GM20431 (cell line): Measurements from ENCODE around the gene SDC4.

Experiments used
- in situ Hi-C: fragments of 300-500 bp; cut with MseI, MboI; formaldehyde crosslinking; loops from one replicate; pipeline ENCODE4 v1.15.0; 2020; ENCODE audit warnings: low sequenced_read_pairs; ENCODE audit not compliant: unreplicated experiment

The SDC4 gene

DNA sequence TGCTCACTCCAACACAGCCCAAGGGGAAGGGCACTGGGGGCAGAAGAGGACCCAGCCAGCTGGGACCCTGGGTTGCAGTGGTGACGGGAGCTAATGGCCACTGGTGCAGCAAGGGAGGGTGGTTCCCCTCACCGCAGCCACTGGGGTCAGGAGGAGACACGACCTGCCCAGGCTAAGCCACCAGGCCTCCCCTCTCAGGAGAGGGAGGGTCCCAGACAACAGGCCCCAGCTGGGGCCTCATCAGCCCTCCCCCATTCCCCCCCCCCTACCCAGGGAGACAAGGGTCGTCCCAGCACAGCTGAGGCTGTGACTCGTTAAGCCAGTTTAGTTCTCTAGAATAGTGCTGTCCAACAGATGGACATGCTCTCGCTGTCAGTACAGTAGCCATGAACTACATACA is 22.9 kb downstream of the SDC4 start:
- in situ Hi-C loops: no loop called here

DNA sequence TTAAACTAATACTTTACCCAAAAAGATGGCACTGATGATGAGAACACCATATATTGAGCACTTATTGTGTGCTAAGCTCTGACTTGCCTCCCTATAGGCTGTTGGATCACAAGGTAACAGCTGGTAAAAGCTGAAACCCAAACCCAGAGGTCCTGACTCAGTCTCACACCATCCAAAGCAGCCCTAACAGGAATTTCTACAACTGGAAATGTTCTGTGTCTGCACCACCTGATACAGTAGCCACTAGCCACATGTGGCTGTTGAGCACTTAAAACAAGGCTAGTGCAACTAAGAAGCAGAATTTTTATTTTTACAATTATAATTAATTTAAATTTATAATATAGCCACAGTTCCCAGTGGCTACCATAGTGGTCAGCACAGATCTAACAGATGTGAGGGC is 24.5 kb downstream of the SDC4 start:
- in situ Hi-C loops: loop anchor here (25.0 kb wide), 1 partner anchor 439 kb away; no protein-coding TSS in a partner anchor

- in situ Hi-C loops: loop anchor here (25.0 kb wide), 1 partner anchor 439 kb away; no protein-coding TSS in a partner anchor
Measured at GRCh38 chr20:45322952-45323383, 25.3 kb downstream of the SDC4 start.

GRCh38 chr20:45320948-45321595 is 27.2 kb downstream of the SDC4 start:
- in situ Hi-C loops: loop anchor here (25.0 kb wide), 1 partner anchor 441 kb away; no protein-coding TSS in a partner anchor

- in situ Hi-C loops: loop anchor here (25.0 kb wide), 1 partner anchor 443 kb away; no protein-coding TSS in a partner anchor
Measured at GRCh38 chr20:45318948-45319347, 29.3 kb downstream of the SDC4 start.

DNA sequence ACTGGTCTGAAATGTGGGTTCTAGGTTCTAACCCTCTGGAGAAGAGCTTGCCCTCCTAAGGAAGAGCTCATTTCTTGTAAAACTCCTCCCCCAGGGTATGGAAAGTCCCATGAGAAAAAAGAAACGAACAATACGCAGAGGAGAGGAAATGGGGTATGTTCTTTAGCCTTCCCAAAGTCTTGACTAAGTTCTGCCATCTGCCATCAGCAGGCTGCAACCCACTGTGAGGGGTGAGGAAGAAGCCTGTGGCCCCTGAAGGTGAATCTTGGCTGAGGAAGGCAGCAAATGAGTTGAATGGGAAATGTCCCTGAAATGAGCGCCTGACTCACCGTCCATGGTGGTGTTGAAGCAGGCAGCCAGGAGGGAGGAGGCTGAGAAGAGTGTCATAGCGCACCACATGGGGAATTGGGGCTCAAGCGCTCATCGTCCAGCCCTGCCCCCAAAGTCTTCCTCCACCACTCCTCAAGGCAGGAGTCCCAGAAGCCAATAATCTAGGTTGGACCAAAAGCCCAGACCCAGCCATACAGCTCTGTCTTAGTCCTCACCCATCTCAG is 29.8 kb downstream of the SDC4 start:
- in situ Hi-C loops: loop anchor here (25.0 kb wide), 1 partner anchor 444 kb away; no protein-coding TSS in a partner anchor

- in situ Hi-C loops: loop anchor here (25.0 kb wide), 1 partner anchor 444 kb away; no protein-coding TSS in a partner anchor
Measured at GRCh38 chr20:45317826-45318225, 30.4 kb downstream of the SDC4 start.

GRCh38 chr20:45316150-45317080 is 31.8 kb downstream of the SDC4 start:
- in situ Hi-C loops: loop anchor here (25.0 kb wide), 1 partner anchor 446 kb away; no protein-coding TSS in a partner anchor

- in situ Hi-C loops: loop anchor here (25.0 kb wide), 1 partner anchor 447 kb away; no protein-coding TSS in a partner anchor
Measured at GRCh38 chr20:45315672-45316071, 32.6 kb downstream of the SDC4 start.

DNA sequence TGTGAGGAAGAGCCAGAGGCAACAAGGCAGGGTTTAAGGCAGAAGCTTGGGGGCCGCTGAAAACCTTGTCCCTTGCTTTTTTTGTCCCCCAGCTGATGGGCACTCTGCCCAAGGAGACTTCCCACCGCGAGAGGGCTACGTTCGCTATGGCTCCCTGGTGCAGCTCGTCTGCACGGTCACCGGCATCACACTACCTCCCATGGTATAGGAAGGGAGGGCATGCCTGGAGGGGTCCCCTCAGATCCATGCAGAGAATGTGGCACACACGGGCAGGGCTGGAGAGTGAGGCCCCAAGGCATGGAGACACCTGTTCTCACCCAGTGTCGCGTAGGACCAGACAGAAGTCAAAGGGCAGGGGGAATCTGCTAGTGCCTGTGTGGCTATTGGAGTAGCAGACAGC is 34.3 kb downstream of the SDC4 start:
- in situ Hi-C loops: loop anchor here (25.0 kb wide), 1 partner anchor 448 kb away; no protein-coding TSS in a partner anchor

- in situ Hi-C loops: loop anchor here (25.0 kb wide), 1 partner anchor 449 kb away; no protein-coding TSS in a partner anchor
Measured at GRCh38 chr20:45313065-45313695, 35.0 kb downstream of the SDC4 start.

DNA sequence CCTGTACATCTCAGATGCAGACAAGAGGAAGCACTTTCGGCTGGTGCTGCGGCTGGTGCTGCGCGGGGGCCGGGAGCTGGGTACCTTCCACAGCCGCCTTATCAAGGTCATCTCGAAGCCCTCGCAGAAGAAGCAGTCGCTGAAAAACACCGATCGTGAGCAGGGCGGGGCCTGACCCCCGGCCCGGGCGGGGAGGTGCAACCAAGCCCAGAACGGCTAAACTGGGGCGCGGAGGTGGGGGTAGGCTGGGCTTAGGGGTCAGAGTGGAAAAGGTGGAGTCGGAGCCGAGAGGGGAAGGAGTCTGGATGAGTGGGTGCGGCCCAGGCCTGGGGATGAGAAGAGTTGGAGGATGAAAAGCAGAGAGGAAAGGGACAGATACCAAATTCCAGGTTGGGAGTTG is 36.0 kb downstream of the SDC4 start:
- in situ Hi-C loops: loop anchor here (25.0 kb wide), 1 partner anchor 450 kb away; no protein-coding TSS in a partner anchor

DNA sequence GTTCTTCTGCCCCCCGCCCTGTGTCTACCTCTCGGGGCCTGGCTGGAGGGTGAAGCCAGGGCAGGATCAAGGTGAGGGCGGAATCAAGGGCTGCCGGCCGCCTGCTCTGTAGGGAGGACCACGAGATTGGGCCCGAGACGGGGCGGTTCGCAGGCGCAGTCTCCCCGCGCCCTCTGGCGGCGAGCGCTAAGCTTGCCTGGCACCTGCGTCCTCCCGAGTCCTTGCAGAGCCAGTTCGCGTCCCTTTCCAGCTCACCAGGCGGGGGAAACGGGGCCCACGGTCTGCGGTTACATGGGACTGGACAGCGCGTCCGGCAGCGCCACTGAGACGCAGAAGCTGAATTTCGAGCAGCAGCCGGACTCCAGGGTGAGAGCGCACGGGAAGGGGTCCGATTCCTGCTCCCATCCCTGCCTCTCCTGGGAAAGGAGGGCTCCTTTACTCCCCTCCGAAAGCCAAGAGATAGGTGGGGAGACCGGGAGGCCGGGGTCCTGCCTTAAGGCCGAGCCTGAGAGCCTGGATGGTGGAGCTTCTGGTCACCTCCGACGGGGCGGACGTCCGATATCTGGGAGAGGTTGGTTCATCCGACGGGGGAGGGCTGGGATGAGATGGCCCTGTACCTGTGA is 36.5 kb downstream of the SDC4 start:
- in situ Hi-C loops: loop anchor here (25.0 kb wide), 1 partner anchor 451 kb away; no protein-coding TSS in a partner anchor

DNA sequence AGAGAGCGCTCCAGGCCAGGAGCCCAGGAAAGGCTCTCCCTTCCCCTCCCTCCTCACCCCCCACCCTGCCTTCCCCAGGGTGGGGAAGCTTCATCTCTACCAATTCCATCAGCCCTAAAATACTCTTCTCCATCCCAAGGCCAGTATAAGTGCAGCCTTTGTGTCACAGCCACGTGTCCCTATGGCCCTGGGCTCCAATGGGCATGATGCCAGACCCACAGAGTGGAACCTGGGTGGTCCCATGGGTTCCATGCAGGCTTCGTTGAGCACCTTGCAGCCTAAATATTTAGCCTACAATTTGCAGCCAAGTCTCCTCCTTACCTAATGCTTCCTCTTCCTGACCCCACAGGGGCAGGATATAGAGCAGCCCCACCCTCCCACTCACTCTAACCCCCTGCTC is 39.1 kb downstream of the SDC4 start:
- in situ Hi-C loops: loop anchor here (25.0 kb wide), 1 partner anchor 453 kb away; no protein-coding TSS in a partner anchor

DNA sequence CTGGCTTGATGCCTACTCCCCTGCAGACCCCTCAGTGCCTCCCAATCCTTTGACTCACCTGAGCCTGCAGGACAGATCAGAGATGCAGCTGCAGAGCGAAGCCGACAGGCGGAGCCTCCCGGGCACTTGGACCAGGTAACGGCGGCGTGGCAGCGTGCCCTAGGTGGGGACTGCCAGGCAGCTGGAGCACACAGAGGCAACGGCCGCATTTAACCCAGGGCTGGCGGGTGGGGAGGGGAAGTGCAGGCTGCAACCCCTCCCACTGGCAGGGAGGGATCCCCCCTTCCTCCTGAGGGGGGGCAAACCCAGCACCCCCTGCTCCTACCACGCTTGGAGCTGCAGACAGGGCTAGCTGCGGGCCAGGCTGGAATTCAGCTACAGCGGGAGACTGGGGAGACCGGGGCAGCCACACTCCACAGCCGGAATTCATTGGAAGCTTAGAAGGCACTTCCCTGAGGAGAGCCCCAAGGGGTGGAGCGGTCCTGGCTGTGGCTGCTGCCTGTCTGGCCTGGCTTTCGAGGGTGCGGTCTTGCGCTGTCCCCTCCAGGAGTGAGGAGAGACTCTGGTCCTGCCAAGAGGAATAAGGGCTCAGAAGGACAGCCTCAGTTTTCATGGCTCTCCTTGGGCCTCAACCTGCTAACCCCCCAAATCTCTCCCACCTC is 40.0 kb downstream of the SDC4 start, which contains the start of gene MATN4:
MATN4 (minus strand) TSS at position 183 of the 662 bp plus-strand sequence. CDS start 2,717 bp downstream, outside the sequence.
- in situ Hi-C loops: loop anchor here (25.0 kb wide), 1 partner anchor 454 kb away; no protein-coding TSS in a partner anchor

DNA sequence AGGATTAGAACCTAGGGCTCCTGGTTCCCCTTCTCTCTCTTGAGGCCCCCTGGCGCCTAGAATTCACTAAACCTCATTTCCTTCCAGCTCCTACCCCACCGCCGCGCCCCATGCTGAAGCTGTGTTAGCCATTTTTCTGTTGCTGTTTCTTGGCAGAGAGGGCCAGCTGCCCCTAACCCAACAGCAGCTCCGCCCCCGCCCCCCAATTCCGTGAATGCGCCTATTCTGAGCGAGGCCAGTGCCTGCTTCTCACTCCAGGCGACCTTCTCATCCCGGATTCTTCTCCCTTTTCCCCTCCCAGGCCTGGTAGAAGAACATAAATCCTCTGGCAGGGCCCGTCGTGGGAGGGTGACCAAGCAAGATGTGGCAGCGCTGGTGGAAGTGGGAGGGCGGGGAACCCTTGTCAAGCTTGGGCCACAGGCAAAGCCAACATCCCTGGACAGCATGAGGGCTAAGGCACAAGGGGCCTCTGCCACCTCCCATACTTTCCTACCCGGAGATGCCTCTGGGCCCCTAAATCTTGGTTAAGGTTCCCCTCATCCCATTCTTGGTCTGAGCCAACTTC is 41.1 kb downstream of the SDC4 start:
- in situ Hi-C loops: loop anchor here (25.0 kb wide), 1 partner anchor 455 kb away; no protein-coding TSS in a partner anchor

DNA sequence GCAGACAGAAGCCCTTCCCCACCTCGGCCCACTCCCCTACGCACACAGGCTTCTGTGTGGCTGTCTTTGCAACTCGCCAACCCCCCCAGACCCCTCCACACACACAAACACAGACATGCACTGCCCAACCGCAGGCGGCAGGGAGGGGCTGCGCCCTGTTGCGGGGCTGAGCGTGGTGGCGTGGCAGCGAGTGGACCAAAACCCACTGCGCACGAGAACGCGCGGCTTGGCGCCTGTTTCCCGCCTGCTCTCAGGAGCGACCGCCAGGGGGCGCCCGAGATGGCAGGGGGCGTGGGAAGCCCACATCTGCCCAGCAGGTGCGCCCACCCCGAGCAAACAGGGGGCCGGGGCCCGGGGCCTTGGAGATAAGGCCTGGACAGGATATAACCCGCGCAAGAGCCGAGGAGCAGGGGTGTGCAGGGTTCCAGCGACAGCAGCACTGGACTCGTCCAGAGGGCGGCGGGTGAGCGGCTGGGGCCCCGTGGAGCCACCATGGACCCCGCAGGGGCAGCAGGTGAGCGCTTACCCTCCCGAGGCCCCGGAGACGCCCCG is 41.7 kb downstream of the SDC4 start, which contains the start of gene RBPJL:
RBPJL (plus strand) TSS at position 410 of the 552 bp plus-strand sequence; CDS start at position 493, 83 bp downstream.
- in situ Hi-C loops: loop anchor here (25.0 kb wide), 1 partner anchor 456 kb away; no protein-coding TSS in a partner anchor
